LoVo (cell line): Measurements from ENCODE around the gene KLHDC8A.
"Not testable (repeated sequence)": the region's sequence is repeated elsewhere in the genome, so short reads cannot be mapped to it uniquely, and the experiment has no call there.

Experiments
- DNase-seq: peaks from one replicate; pipeline ENCODE4 v3.0.0-alpha.2; 2016; ENCODE audit warnings: low spot score

The KLHDC8A gene

DNA sequence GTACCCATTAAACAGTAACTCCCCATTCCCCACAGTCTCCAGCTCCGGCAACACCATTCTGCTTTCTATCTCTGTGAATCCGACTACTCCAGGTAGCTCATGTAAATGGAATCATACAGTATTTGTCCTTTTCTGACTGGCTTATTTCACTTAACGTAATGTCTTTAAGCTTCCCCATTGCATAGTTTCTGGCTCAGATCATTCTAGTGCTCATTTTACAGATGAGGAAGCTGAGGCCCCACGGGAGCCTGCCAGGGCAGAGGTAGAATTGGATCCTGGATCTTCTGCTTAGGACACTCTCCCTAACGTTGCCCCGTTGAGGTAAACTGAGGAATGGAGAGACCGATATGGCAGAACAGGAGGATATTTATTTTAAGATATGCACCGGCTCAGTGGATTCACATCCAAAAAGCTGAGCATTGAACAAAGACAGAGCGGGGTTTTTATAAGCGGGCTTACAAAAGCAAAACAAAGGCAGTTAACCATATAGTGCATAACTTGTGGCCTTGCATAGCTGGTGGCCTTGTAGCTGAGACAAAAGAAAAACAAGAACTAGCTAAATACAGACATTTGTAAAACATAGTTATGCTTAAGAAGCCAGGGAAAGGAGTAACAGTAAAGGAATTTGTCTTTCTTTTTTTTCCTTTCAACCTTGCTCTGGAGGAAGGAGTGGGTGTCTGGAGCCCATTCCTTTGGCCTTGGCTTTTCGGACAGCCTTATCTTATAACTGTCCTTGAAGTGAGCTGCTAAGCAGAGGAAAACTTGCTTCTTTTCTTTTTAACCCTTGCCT is 15.3 kb upstream of the KLHDC8A start:
- DNase-seq: no peak

DNA sequence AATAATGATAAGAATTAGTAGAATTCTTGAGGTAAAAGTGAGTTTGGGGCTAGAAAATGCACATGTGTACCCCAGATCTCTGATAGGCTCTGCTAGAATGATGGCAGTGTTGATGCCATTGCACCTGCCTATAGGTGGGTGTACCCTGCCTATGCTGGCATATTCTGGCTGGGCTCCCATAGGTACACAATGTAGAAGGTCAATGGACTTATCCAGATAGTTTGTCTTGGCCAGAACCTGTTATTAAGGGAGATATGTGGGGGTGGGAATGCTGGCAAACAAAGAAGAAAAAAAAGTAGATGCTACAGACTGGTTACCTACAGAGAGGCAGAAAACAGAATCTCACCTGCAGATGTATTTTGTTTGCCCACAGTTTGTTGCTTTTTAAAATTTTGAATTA is 14.1 kb upstream of the KLHDC8A start:
- DNase-seq: no peak

DNA sequence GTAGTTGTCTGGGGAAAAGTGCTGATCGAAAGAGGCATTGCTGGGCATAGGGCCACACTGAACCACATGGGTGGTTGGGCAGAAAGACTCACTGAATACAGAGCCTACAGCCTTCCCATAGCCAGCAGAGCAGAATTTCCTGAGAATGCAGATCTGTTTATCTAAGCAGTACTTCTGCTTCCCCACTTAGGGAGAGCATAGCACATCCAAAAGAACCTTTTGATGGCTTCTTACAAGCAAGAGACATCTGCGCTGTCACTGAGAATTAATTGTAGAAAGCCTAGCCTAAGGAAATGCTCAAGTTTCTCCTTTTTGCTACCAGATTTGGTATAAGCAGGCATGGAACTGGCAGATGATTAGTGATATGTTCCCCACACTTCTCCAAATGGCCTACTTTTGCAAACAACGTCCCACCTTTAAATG is 13.0 kb upstream of the KLHDC8A start:
- DNase-seq: no peak

DNA sequence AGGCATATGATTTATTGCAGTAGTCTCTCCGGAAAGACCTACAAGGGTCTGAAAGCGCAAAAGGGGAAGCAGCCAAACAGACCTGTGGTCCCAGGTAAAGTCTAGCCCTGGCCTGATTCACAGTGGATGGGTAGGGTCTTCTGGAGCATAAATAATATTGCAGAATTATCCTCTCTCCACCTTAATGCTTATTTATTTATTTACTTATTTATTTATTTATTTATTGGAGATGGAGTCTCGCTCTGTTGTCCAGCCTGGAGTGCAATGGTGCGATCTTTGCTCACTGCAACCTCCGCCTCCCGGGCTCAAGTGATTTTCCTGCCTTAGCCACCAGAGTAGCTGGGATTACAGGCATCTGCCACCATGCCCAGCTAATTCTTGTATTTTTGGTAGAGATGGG is 11.8 kb upstream of the KLHDC8A start:
- DNase-seq: no peak

DNA sequence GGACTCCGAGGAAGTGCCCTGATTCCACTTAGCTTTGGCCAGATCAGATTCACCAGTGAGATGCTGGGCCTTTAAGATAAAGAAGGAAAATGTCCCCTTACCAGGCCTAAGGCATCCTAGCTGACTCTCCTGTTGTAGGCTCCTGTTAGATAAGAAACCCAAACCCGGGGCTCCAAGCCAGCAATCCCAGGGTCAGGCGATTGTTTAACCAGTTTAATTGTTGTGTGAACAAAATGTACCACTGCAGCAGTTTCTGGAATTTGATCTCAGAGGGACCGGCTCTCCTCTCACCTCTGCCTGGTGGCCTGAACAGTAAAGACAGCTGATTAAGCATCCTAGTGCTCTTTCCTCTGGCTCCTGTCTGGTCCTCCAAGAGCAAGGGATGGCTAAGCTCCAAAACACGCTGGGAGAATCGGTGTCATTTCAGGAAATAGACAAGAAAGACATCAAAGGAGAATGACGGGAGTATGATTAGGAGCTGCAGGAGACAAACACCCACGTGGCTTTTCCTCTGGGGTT is 9.3 kb upstream of the KLHDC8A start:
- no peak for DNase-seq

DNA sequence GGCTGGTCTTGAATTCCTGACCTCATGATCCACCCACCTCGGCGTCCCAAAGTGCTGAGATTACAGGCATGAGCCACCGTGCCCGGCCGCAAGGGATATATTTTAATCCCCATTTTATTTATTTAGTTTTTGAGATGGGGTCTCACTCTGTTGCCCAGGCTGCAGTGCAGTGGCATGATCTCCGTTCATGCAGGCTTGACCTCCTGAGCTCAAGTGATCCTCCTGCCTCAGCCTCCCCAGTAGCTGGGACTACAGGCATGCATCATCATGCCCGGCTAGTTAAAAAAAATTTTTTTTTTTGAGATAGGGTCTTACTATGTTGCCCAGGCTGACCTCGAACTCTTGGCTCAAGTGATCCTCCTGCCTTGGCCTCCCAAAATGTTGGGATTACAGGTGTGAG is 8.4 kb upstream of the KLHDC8A start:
- not testable (repeated sequence) for DNase-seq

DNA sequence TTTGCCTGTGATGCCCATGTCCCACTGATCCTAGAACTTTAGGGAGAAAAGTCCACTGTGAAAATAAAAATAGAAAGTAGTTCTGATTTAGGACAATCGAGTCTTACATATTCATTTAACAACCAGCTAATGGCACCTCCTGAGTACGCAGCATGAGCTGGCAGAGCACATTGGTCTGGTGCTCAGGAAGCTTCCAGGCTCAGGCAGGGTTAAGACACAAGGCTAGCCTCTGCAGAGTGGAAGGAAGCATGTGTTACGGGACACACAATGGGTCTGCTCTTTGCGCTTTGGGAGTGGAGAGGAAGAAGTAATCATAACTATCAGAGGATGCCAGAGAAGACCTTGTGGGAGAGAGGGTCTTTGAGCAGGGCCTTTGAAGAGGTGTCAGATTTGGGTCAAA is 4.2 kb upstream of the KLHDC8A start:
- no peak for DNase-seq

DNA sequence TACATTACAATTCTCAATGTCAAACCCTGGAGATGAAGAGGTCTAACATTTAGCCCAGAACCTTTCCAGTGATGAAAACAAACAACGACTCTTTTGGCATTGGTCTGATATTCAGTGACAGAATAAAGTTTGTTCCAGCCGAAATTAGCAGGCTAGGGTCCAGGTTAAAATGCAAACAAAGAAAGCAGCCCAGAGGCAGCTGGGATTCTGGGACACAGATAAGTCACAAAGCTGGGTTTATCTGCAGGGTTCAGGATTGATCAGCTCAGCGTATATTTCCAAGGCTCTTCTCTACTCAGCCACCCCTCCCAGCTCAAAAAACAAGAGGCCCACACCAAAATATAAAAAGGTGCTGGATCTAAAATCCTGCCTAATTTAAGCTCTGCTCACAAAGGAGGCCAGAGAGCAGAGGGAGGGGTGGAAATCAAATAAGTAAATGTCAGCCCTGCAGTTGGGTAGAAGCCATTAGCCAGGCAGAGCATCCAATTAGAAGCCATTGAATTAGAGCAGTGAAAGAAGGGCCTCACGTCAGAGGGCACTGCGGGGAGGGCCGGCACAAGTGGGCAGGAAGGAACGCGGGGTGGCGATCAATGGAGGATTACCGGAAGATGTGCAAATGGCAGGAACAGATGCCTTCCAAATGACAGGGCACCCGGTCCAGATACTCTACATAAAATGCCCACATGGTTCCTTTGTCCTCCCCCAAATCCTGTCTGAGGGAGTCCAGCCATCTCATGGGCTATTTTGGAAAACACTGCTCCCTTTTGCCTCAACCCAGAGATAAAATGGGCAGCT is 3.2 kb upstream of the KLHDC8A start:
- DNase-seq: no peak

DNA sequence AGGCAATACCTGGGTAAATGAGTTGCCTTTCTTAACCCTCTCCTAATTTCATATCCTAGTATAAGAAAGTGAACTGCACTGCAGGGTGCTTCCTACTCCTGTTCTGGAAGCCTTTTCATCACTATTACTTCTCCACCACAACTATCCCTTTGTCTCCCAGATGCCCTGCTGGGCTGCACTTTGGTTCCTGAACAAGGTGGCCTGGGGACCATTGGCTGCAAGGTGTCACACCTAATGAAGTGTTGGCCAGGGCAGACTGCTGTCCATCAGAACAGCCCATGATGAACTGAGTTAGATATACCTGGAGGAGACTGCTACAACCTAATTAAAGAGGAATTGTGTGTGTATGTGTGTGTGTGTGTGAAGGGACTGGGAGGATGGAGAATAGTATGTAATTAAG is 1.9 kb upstream of the KLHDC8A start:
- no peak for DNase-seq

DNA sequence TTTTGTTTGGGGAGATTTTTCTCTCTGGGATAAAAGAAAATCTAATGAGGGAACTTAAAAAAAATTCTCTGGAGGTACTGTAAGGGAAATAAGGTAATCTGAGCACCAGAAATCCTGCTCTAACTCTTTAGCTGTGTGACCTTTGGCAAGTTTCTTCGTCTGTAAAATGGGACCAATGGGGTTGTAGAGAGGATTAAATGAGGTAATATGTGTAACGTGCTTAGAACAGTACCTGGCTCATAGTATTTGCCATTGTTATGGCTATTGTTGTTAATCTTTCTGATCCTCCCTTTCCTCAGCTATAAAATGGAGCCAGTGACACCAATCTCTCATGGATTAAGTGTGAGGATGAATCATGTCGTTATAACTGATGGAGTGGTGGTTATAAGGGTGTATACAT is 845 bp upstream of the KLHDC8A start:
- no peak for DNase-seq

DNA sequence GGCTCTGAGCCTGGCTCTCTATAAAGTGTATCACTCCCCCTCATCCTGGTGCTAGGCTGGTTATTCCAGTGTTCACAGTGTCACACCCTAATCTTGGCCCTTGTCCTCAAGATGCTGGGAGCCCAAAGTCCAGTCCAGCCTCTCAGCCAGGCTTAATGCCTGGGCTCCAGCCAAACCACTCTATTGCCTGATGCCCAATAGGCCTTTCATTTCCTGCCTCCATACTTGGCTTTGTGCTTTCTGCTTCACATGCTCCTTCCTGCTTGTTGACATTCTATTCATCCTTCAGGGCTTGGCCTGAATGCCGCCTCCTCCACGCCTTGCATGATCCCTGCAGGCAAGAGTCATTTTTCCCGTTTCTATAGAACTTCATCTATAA is 1.7 kb downstream of the KLHDC8A start:
- DNase-seq: peak; percentile 89

DNA sequence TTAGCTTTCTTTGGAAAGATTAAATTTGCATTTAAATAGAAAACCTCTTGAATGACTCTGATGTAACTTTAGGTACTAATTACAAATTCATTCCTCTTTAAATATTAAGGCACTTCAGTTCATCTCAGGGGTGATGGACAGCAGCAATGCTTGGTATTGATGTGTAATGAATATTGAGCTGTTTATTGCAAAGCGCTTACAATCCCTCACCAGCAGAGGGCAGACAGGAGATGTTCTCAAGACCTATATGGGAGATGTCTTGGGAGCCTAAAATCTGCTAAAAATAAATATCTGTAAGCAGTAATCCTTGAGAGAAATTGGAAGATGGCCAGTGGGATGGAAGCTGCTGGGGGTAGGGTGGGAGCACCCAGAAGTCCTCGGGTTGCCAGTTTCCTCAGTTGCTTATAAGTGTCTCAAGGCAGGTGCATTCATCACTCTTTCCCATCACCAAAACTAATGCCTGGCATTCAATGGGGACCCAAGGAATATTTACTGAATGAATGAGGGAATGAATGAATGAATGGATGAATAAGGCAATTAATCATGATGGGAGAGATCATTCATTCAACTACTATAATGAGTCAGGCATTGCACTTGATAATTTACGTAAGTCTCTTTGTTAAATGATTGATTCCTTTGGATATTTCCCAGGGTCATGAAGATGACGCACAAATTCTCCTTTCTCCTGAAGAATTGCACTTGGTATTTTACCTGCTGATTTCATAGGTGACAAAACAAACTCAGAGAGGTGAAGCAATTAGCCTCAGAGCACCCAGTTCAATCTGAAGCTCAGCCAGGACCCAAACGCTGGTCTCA is 2.3 kb downstream of the KLHDC8A start:
- peak; percentile 58 for DNase-seq

DNA sequence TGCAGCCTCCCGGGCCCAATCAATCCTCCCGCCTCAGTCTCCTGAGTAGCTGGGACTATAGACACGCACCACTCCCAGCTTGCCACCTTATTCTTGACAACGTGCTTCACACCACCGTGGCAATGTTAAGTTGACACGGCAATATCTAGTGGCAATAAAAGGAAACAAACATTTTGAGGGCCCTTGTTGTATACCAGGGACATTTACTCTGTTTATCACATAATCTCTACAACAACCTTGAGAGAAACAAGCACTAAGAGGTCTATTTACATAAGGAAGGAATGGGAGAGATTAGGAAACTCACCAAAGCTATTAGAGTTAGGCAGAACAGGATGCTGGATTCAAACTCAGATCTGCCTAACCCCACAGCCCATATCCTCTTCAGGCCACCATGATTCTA is 3.1 kb downstream of the KLHDC8A start:
- no peak for DNase-seq

DNA sequence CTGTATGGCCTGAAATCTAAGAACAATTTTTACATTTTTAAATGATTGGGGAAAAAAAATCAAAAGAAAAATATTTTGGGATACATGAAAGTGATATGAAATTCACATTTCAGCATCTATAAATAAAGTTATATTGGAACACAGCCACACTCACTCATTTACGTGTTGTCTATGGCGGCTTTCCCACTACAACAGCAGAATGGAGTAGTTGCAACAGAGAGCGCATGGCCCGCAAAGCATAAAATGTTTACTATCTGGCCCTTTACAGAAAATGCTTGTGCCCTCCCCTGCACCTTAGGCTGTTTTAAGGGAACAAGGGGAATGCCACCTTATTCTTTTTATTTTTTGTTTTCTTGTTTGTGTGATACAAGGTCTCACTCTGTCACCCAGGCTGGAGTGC is 3.5 kb downstream of the KLHDC8A start:
- DNase-seq: no peak

DNA sequence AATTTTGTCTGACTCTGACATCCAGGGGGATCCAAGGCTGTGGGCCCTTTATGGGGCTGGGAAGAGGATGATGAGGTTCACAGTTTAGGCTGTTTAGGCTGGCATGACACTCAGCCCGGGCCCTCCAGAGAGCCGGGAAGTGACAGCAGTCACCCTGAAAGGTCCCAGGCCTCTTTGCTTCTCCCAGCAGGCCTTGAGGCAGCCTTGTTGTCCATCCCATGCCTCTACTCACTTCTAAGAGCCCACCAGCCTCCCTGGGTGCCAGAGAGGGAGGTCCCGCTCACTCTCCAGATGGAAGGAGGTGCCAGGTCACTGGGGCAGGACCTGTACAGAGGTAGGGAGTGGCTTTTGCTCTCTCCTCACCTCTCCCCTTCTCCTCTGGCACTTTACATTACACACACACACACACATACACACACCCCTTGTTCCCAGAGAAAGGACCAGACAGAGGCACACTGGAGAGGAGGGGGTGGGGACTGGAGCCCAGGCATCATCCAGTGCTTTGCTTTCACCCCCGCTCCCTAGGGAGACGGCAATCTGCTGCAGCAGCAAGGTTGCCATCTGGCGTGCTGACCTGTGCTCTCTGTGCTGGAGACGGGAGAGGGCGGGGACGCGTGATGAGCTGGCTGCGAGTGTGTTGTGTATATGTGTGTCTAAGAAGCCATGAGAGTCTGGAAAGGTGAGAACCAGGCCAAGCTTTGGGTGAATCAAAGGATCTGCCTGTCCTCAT is 4.6 kb downstream of the KLHDC8A start:
- no peak for DNase-seq

DNA sequence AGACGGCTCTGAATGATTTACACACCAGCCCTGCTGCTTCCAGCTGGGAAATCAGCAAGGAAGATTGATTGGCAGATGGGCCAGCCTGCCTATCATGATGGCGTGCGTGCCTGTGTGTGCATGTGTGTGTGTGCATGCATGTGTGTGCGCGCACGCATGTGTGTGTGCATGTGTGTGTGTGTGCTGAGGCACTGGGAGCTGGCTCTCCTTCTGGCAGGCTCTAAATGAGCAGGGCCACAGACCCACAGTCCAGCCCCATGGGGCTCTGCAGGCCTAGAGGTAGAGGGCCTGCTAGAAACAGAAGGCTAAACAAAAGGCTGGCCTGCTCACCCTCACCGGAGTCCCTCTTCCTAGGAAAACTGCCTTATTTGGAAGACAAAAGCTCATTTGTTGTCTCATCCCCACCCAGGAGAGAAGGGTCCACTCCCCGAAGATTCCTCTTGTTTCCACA is 6.0 kb downstream of the KLHDC8A start:
- DNase-seq: peak; percentile 8

DNA sequence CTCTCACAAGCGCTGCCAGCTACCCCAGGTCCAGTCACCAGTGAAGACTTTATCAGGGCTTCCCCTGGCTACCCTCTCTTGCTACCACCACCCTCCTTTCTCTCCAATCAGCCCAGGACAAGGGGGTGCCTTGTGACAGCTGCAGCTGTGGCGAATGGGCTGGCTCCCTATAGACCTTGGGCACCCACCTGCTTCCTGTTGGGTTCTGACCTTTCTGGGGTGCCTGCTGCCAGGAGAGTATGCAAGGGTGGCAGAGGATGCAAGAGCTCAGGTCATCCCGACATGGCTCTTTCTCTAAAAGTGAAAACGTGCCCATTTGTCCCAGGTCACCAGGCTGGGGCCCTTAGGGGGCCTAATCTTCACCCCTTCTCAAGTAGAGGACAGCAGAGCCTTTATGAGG is 6.6 kb downstream of the KLHDC8A start:
- DNase-seq: no peak

DNA sequence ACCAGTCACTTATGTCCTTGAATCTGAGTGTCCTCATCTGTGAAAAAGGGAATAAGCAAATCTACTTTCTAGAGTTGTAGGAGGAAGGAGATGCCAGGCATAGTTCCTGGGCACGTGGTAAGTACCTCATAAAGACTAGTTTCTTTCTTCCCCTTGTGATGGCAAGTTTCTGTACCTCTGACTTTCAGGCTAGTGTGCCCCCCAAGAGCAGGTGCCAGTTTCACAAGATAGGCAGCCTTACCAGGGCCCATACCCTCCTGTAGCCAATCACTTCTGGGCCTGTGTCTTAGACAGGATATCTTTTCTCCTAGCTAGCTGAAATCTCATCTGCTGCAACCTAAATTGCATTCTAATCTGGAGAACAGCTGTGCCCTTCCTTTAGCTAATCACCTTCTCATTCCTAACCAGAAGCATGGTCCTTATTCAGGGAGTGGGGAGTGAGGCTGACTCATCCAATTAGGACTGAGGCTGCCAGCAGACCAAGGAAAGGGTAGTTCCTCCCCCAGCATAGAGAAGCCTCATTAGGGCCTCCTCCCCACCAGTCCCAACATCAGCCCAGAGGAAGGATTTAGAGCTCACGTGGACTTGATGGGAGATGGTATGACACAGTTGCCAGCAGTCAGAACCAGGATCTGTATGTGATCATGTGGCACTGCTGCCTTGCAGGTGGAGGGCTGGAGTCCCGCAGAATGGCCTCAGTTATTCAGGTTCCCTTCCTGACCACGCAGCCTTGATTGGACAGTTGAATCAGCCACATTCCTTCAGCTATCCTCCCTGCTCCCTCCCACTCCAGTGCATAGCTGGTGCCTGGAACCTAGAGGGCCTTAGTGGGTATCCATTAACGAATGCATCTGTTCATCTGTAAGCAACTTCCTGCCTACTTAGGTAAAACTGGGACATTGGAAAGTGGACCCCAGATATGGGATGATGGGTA is 7.9 kb downstream of the KLHDC8A start:
- DNase-seq: no peak

DNA sequence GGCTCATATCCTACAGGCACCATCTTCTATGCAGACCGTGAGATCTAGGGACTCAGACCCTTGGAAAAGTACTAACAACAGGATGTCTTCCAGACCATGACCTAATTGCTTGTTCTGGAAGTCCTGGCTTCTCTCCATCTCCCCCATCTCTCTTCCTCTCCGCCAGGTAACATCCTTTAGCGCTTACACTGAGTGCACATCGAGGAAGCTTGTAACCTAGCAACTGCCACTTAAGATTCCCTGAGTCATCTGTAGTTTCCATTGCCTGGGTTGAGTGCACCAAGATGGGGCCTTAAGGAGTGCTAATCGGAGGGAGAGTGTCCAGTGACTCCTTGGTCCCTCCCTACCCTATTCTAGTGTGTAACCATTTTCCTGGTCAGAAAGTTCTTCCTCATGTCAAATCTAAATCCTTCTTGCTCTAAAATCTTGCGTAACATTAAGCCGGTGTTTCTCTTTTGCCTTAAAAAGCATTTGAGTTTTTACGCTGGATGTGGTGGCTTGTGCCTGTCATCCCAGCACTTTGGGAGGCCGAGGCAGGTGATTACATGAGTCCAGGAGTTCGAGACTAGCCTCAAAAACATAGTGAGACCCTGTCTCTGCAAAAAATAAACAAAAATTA is 9.7 kb downstream of the KLHDC8A start:
- DNase-seq: no peak

DNA sequence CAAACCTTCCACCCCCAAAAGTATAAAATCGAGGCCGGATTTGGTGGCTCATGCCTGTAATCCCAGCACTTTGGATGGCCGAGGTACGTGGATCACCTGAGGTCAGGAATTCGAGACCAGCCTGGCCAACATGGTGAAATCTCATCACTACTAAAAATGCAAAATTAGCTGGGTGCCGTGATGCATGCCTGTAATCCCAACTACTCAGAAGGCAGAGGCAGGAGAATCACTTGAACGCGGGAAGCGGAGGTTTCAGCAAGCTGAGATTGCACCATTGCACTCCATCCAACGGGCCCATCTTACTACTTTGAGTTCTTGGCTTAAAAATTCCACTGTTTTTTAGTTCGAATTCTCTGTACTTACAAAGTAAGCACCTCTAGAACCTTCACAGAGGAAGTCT is 11.0 kb downstream of the KLHDC8A start:
- DNase-seq: no peak
